HepG2 (cell line): ENCODE data around the gene NATD1. TPM values are rescaled to one million over a fixed set of nuclear protein-coding genes. Genes with fewer than 3 reads are reported as not detected.

ENCODE experiments used
- ARNT2 ChIP-seq: sonication (generic); formaldehyde crosslinking; IDR thresholded peaks from 2 replicates; pipeline ENCODE4 v1.8.0; 2022; ENCODE audit warnings: mild to moderate bottlenecking, low read depth, missing genetic modification reagents, moderate library complexity
- BHLHE40 ChIP-seq: IDR thresholded peaks from 2 replicates; pipeline ENCODE4 v1.6.1; 2011; ENCODE audit warnings: low read length, improper control_type of control experiment
- CAMTA2 ChIP-seq: sonication (generic); formaldehyde crosslinking; IDR thresholded peaks from 2 replicates; pipeline ENCODE4 v1.4.0; 2020; ENCODE audit warnings: mild to moderate bottlenecking, missing genetic modification reagents, borderline replicate concordance
- CCAR2 ChIP-seq: fragments of 200-400 bp; formaldehyde crosslinking; optimal IDR thresholded peaks from 2 replicates; pipeline ENCODE3; 2018; ENCODE audit warnings: low read depth, mild to moderate bottlenecking, low read length, moderate library complexity
- GFI1 ChIP-seq: sonication (generic); formaldehyde crosslinking; IDR thresholded peaks from 2 replicates; pipeline ENCODE4 v1.5.0; 2020; ENCODE audit warnings: missing genetic modification reagents, mild to moderate bottlenecking, borderline replicate concordance
- MED1 ChIP-seq: sonication (generic); formaldehyde crosslinking; IDR thresholded peaks from 2 replicates; pipeline ENCODE4 v1.4.0; 2020; ENCODE audit warnings: missing genetic modification reagents
- MXD3 ChIP-seq: IDR thresholded peaks from 2 replicates; pipeline ENCODE4 v1.6.1; 2016; ENCODE audit warnings: mild to moderate bottlenecking, missing biosample characterization, missing genetic modification reagents
- REL ChIP-seq: sonication (generic); formaldehyde crosslinking; conservative IDR thresholded peaks from 2 replicates; pipeline ENCODE4 v1.8.0; 2022; ENCODE audit warnings: mild to moderate bottlenecking, missing genetic modification reagents, moderate library complexity
- RNF2 ChIP-seq: fragments of 450-650 bp; conservative IDR thresholded peaks from 2 replicates; pipeline ENCODE4 v1.6.1; 2016; ENCODE audit warnings: low read depth
- SOX13 ChIP-seq, 3 experiments: fragments of 450-650 bp in 1 of 3; sonication (generic) in 1 of 3; formaldehyde crosslinking in 1 of 3; IDR thresholded peaks in 2 of 3; conservative IDR thresholded peaks in 1 of 3; 2 replicates each; pipeline versions ENCODE4 v1.5.0 to v1.6.1; 2016 to 2020; ENCODE audit warnings: antibody characterized with exemption in 1 of 3, mild to moderate bottlenecking in 1 of 3, missing compliant biosample characterization in 1 of 3, missing genetic modification reagents in 1 of 3, moderate library complexity in 1 of 3
- THYN1 ChIP-seq: sonication (generic); formaldehyde crosslinking; IDR thresholded peaks from 2 replicates; pipeline ENCODE4 v1.8.1; 2023; ENCODE audit warnings: low read depth, mild to moderate bottlenecking, moderate library complexity, missing genetic modification reagents, borderline replicate concordance
- TIGD3 ChIP-seq: sonication (generic); formaldehyde crosslinking; IDR thresholded peaks from 2 replicates; pipeline ENCODE4 v1.5.1; 2020; ENCODE audit warnings: mild to moderate bottlenecking, missing genetic modification reagents, borderline replicate concordance
- ZBTB21 ChIP-seq: sonication (generic); formaldehyde crosslinking; IDR thresholded peaks from 2 replicates; pipeline ENCODE4 v1.4.0; 2020; ENCODE audit warnings: missing genetic modification reagents
- ZFP91 ChIP-seq: sonication (generic); formaldehyde crosslinking; IDR thresholded peaks from 2 replicates; pipeline ENCODE4 v1.9.0; 2022; ENCODE audit warnings: missing genetic modification reagents, mild to moderate bottlenecking, borderline replicate concordance
- ZNF296 ChIP-seq: sonication (generic); formaldehyde crosslinking; conservative IDR thresholded peaks from 2 replicates; pipeline ENCODE4 v1.5.0; 2020; ENCODE audit warnings: mild to moderate bottlenecking, missing genetic modification reagents
- ZNF564 ChIP-seq: sonication (generic); formaldehyde crosslinking; IDR thresholded peaks from 2 replicates; pipeline ENCODE4 v1.8.1; 2023; ENCODE audit warnings: mild to moderate bottlenecking, missing genetic modification reagents
- ZNF691 ChIP-seq: sonication (generic); formaldehyde crosslinking; IDR thresholded peaks from 2 replicates; pipeline ENCODE4 v1.4.0; 2020; ENCODE audit warnings: missing genetic modification reagents, low read depth, mild to moderate bottlenecking, borderline replicate concordance
- polyA plus RNA-seq, 8 experiments: library from polyadenylated mRNA; depleted of rRNA in 3 of 8; stranded (reverse) in 7 of 8; unstranded in 1 of 8; fragments of >200 nt; fragmentation: Illumina TruSeq in 4 of 8; extraction: Trizol in 4 of 8; gene quantifications; 2 replicates each; pipeline versions ENCODE4 v1.2.1 to v1.2.3, GENCODE V29; 2011 to 2016; ENCODE audit warnings: low read depth in 4 of 8, missing spikeins in 1 of 8, mixed read lengths in 1 of 8; ENCODE audit not compliant: insufficient read depth in 1 of 8
- total RNA-seq, 5 experiments: library from RNA; depleted of rRNA; stranded (reverse); fragments of >200 nt; fragmentation: Illumina TruSeq; extraction: Trizol; gene quantifications; 2 replicates each; pipeline ENCODE4 v1.2.3, GENCODE V29; 2016; ENCODE audit warnings: low read depth in 1 of 5
- TF ChIP-seq, protein P1 (sequence below): sonication (generic); formaldehyde crosslinking; IDR thresholded peaks from 2 replicates; pipeline ENCODE4 v1.5.0; 2020; ENCODE audit warnings: missing genetic modification reagents
- TF ChIP-seq, protein P2 (sequence below): sonication (generic); formaldehyde crosslinking; IDR thresholded peaks from 2 replicates; pipeline ENCODE4 v1.9.0; 2021; ENCODE audit warnings: missing genetic modification reagents, mild to moderate bottlenecking, borderline replicate concordance

Gene NATD1
- total and polyA plus RNA-seq, 2 of the 13 experiments (the other 11 are each of a cell fraction or from before 2014, with no cell fraction given): 0.31 to 2.3 TPM

GRCh38 chr17:21286066-21286770, 33.0 kb upstream of the NATD1 start (continued):
- TF ChIP-seq GFI1 (CRISPR knock-in tag) (peak; percentile 25; the same call in 1 of the 2 replicates), BHLHE40 (no peak), ZFP91 (CRISPR knock-in tag) (peak; percentile 47; the same call in 1 of the 2 replicates), THYN1 (CRISPR knock-in tag) (no peak), REL (no peak; the same call in 1 of the 2 replicates), ZNF691 (CRISPR knock-in tag) (peak; percentile 68; the same call in 1 of the 2 replicates), ZBTB21 (CRISPR knock-in tag) (no peak), ARNT2 (CRISPR knock-in tag) (no peak), RNF2 (no peak), ZNF296 (CRISPR knock-in tag) (no peak), CCAR2 (no peak), MXD3 (CRISPR knock-in tag) (peak; percentile 62; the same call in 1 of the 2 replicates), ZNF564 (no peak; the same call in 1 of the 2 replicates), CAMTA2 (CRISPR knock-in tag) (no peak), SOX13 (IDR thresholded peaks at IDR 0.05) (no peak), SOX13 (CRISPR knock-in tag; conservative IDR thresholded peaks at IDR 0.05 in 1 of 2, IDR thresholded peaks at IDR 0.05 in 1 of 2) (peak in 1 of 2 experiments; percentile 60; a peak in 1 of 4 replicates), TIGD3 (CRISPR knock-in tag) (no peak), MED1 (CRISPR knock-in tag) (peak; percentile 84)
- TF ChIP-seq, protein P1, sequence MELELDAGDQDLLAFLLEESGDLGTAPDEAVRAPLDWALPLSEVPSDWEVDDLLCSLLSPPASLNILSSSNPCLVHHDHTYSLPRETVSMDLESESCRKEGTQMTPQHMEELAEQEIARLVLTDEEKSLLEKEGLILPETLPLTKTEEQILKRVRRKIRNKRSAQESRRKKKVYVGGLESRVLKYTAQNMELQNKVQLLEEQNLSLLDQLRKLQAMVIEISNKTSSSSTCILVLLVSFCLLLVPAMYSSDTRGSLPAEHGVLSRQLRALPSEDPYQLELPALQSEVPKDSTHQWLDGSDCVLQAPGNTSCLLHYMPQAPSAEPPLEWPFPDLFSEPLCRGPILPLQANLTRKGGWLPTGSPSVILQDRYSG: no peak
- TF ChIP-seq, protein P2, sequence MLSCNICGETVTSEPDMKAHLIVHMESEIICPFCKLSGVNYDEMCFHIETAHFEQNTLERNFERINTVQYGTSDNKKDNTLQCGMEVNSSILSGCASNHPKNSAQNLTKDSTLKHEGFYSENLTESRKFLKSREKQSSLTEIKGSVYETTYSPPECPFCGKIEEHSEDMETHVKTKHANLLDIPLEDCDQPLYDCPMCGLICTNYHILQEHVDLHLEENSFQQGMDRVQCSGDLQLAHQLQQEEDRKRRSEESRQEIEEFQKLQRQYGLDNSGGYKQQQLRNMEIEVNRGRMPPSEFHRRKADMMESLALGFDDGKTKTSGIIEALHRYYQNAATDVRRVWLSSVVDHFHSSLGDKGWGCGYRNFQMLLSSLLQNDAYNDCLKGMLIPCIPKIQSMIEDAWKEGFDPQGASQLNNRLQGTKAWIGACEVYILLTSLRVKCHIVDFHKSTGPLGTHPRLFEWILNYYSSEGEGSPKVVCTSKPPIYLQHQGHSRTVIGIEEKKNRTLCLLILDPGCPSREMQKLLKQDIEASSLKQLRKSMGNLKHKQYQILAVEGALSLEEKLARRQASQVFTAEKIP (CRISPR knock-in tag): no peak
